DMS153 treated with DMSO at 0.1 percent for 48 hours (cell line): ENCODE data around the gene NCOA7.
"Not testable (repeated sequence)": the region's sequence is repeated elsewhere in the genome, so short reads cannot be mapped to it uniquely, and the experiment has no call there.

ENCODE experiments used
- DNase-seq: peaks from one replicate; lab custom pipeline; 2025; ENCODE audit not compliant: unreplicated experiment; lab: John Stamatoyannopoulos, UW

Gene NCOA7

DNA sequence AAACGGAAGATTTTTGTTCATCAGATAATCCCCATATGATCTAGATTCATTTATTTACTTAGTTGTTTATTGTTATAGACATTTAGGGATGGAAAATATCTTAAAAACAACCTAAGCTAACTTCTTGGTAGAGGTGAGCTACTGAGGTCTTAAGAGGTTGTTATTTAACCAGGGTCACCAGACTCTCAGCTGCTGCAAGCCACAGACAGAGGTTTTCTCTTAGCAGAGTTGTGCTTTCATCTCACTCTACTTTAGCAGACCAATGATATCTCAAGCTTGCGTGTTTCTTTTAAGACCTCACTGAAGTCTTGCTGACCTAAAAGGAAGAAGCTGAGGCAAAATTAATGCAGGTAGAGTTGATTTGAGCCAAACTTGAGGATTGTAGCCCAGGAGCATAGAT, 43.6 kb downstream of the NCOA7 start:
- no peak for DNase-seq

DNA sequence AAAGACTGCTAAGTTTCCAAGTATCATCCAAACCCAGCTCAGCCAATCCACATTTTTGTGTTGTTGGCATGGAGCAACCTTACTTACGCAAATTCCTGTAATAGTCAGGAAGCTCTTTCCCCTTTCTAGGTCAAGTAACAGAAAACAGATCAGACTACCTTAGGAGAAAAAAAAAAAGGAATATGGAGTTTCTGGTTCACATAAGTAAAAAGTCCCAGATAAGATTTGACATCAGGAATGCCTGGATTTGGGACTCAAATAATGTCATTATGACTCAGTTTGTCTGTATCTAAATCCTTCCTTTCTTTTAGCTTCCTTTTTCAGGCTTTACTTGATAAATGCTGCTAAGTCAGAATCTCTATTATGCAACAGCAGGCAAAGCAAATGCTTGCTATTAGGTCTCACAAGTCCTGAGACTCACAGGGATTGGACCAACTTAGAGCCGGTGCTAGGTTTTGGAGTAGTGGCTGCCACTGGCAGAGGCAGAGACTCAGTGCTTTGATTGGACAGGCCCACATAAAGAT, 44.5 kb downstream of the NCOA7 start:
- no peak for DNase-seq

- no peak for DNase-seq
These were observed 45.7 kb downstream of the NCOA7 start for GRCh38 chr6:125836466-125836865.

DNA sequence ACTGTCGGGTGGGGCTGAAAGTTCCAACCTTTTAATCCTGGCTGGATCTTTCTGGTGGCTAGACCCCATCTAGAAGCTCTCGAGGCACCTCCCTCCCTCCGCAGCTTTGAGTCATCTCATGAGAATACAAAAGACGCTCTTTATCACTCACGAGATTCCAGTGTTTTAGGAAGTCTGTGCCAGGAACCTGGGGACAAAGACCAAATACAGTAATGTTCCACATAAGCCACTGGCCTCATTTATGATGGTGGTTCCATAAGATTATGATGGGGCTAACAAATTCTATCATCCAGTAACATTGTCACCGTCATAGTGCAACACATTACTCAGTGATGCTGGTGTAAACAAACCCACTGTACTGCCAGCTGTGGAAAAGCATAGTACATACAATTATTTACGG, 48.7 kb downstream of the NCOA7 start:
- no peak for DNase-seq

DNA sequence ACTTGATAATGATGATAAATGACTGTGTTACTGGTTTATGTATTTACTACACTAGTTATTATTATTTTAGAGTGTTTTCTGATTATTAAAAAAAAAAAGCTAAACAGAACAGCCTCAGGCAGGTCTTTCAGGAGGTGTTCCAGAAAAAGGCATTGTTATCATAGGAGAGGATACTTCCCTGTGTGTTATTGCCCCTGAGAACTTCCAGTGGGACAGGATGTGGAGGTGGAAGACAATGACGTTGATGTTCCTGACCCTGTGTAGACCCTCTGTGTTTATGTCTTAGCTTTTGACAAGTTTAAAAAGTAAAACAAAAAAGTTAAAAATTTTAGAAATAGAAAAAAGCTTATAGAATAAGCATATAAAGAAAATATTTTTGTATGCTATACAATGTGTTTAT, 49.1 kb downstream of the NCOA7 start:
- no peak for DNase-seq

- no peak for DNase-seq
These were observed 50.8 kb downstream of the NCOA7 start for GRCh38 chr6:125841356-125842090.

- no peak for DNase-seq
These were observed 51.4 kb downstream of the NCOA7 start for GRCh38 chr6:125842091-125842626.

- no peak for DNase-seq
These were observed 52.8 kb downstream of the NCOA7 start for GRCh38 chr6:125843593-125843992.

DNA sequence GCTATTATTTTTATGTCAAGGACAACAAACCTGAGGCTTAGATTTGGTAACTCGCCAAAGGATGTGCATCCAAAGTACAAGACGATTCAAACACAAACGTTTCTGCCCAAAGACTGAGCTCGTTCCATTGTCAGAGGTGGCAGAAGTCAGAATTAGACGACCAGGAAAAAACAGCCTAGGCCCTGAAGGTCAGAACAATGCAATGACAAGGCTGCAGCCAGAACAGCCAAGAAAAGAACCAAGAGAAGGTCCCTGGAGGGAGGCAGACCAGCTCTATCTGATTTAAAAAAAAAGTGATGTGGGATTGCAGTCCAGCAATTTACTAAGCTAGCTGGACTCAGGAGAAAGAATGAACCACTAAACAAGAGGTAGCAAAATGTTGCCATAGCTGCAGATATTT, 54.2 kb downstream of the NCOA7 start:
- DNase-seq: no peak

DNA sequence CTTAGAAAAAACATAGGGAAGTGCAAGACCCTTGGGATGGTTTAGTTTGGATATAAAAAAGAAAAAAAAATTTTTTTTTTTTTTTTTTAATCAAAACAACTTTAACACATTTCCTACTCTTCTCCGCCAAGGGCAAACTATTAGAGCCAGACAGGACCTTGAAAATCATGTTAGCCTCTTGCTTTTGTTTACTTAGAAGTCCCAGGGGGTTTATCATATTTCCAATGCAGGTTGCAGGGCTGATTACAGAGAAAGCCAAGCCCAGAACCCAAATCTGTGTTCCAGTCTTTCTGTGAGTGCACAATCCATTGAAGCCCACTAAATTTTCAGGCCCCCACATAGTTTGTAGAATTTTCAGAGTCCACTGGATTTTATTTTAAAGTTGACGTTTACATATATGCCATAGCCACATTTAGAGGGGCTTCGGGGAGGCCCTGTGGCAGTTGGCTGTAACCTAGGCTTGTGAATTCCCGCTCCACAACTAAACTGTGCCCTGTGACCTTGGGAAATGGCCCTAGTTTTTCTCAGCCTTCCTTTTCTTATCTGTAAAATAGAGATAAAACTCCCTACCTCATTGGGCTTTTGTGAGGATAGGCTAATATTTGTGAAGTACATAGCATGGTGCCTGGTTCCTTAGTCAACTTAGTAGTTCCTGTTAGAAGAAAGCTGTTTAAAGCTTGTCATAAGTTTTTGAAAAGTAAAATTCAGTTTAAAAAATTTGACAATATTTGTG, 55.7 kb downstream of the NCOA7 start:
- DNase-seq: no peak

- DNase-seq: not testable (repeated sequence)
These were observed 57.5 kb downstream of the NCOA7 start for GRCh38 chr6:125848286-125848685.

GRCh38 chr6:125850361-125850760, 59.6 kb downstream of the NCOA7 start:
- DNase-seq: no peak

- DNase-seq: no peak
These were observed 61.8 kb downstream of the NCOA7 start for GRCh38 chr6:125852587-125852986.

- no peak for DNase-seq
These were observed 62.4 kb downstream of the NCOA7 start for GRCh38 chr6:125853168-125853567.

- DNase-seq: no peak
These were observed 63.0 kb downstream of the NCOA7 start for GRCh38 chr6:125853756-125854155.

- no peak for DNase-seq
These were observed 63.6 kb downstream of the NCOA7 start for GRCh38 chr6:125854355-125854754.

DNA sequence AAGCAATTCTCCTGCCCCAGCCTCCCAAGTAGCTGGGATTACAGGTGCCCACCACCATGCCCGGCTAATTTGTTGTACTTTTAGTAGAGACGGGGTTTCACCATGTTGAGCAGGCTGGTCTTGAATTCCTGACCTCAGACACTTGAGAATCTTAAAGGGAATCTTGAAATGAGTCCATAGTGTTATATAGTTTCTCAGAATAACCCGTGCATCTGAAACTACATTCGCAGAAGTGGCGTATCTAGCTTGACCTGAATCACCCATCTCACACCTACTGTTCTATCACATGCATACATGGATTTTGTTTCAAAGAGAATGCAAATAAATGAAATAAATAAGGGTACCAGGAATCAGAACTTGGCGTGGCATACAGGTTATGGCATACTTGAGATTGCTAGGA, 65.0 kb downstream of the NCOA7 start:
- no peak for DNase-seq

DNA sequence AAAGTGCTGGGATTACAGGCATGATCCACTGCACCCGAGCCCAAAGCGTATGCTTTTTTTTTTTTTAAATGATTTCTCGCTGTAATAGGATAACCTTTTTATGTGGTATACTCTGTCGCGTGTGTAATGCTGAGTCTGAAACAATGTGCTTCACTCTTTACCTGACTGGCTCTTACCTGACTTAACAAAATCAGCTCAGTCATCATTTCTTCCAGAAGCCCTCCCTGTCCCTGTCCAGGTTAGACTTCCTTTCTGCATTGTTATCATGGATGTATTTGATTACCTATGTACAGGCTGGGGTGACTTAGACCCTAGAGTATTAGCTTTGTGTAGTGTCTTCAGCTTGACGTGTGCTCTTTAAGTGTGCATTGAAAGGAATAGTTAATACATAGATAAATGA, 67.1 kb downstream of the NCOA7 start:
- DNase-seq: no peak

DNA sequence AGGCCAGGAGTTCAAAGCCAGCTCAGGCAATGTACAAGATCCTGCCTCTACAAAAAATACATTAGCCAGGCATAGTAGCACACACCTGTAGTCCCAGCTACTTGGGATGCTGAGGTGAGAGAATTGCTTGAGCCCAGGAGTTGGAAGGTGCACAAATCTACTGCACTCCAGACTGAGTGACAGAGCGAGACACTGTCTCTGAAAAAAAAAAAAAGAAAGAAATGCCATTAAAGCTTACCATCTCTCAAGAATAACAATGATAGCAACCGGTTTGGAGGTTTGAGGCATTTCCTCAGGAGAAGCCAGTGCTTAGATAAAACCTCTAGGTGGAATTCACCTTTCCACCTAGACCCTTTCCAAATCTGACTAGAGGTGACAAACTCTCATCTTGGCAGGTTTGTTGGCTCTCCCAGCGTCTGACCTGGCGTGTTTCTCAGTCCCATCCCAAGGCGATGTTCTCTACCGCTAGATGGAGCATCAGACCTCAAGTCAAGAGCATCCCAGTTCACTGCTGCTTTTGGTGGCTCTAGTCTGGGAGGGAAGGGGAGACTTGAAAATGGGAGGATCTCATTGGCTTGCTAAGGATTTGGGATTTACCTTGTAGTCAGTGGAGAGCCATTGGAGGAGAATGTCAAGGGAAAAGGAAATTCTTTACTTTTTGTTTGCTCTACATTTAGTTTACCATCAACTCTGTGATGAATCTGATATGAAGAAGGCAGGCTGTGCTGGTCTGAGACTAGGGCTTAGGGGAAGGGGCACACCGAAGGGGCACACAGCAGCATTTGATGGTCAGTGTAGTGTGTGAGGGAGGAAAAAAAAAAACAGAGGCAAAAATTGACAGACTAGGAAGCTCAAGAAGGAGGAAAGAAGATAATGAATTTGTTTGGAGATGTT, 67.9 kb downstream of the NCOA7 start:
- DNase-seq: peak; percentile 65

- DNase-seq: no peak
These were observed 69.0 kb downstream of the NCOA7 start for GRCh38 chr6:125859727-125860126.

- DNase-seq: no peak
These were observed 72.3 kb downstream of the NCOA7 start for GRCh38 chr6:125863023-125863422.
